OCI-LY3 (cell line): ENCODE results near the gene MACROD2.
A peak's percentile ranks its signal among the peaks of the same experiment; 100 is the strongest.

Source experiments
- H2AFZ ChIP-seq: fragments of 200-600, 300-600 bp; shearing (Covaris generic); 2 replicates; pipeline ENCODE4 v1.6.0; 2014; ENCODE audit warnings: antibody characterized with exemption, low read depth, low read length
- H3K27ac ChIP-seq: fragments of 200-600, 300-600 bp; sonication (generic); 2 replicates; pipeline ENCODE4 v1.5.1; 2014; ENCODE audit warnings: mild to moderate bottlenecking, low read length, moderate library complexity, mixed read lengths
- H3K27me3 ChIP-seq: fragments of 200-600, 300-600 bp; sonication (generic); 2 replicates; pipeline ENCODE4 v1.6.1; 2014; ENCODE audit warnings: low read depth, low read length, mixed read lengths
- H3K36me3 ChIP-seq: fragments of 200-600, 300-600 bp; sonication (generic); replicated peaks from 2 replicates; pipeline ENCODE3; 2014; ENCODE audit warnings: low read depth, low read length, mixed read lengths
- H3K4me1 ChIP-seq: fragments of 300-600, 200-600 bp; sonication (generic); 2 replicates; pipeline ENCODE4 v1.6.1; 2014; ENCODE audit warnings: low read length, mixed read lengths
- H3K4me2 ChIP-seq: fragments of 200-600, 300-600 bp; sonication (generic); 2 replicates; pipeline ENCODE4 v1.6.1; 2014; ENCODE audit warnings: low read length, mixed read lengths
- H3K4me3 ChIP-seq: fragments of 300-600, 200-600 bp; sonication (generic); 2 replicates; pipeline ENCODE4 v1.5.1; 2014; ENCODE audit warnings: antibody characterized with exemption, mild to moderate bottlenecking, low read length, moderate library complexity
- H3K79me2 ChIP-seq: fragments of 300-600, 200-600 bp; shearing (Covaris generic); 2 replicates; pipeline ENCODE4 v1.6.1; 2014; ENCODE audit warnings: mild to moderate bottlenecking, low read length, mixed read lengths
- H3K9ac ChIP-seq: fragments of 300-600, 200-600 bp; shearing (Covaris generic); 2 replicates; pipeline ENCODE4 v1.6.0; 2014; ENCODE audit warnings: mild to moderate bottlenecking, low read length, moderate library complexity
- H3K9me3 ChIP-seq: fragments of 200-600, 300-600 bp; shearing (Covaris generic); 2 replicates; pipeline ENCODE4 v1.6.1; 2014; ENCODE audit warnings: low read length, mixed read lengths; ENCODE audit not compliant: insufficient read depth
- H4K20me1 ChIP-seq: fragments of 200-600, 300-600 bp; sonication (generic); 2 replicates; pipeline ENCODE4 v1.6.1; 2016; ENCODE audit warnings: low read length, mixed read lengths; ENCODE audit not compliant: insufficient read depth
- CTCF ChIP-seq: fragments of 200-600, 300-600 bp; sonication (generic); IDR thresholded peaks from 2 replicates; pipeline ENCODE4 v1.5.1; 2014; ENCODE audit warnings: antibody characterized with exemption, low read length, low read depth
- EZH2phosphoT487 ChIP-seq: fragments of 200-600 bp; shearing (Covaris generic); IDR thresholded peaks from 2 replicates; pipeline ENCODE4 v1.6.1; 2018; ENCODE audit warnings: antibody characterized with exemption, mixed run types, low read depth

The MACROD2 gene

DNA sequence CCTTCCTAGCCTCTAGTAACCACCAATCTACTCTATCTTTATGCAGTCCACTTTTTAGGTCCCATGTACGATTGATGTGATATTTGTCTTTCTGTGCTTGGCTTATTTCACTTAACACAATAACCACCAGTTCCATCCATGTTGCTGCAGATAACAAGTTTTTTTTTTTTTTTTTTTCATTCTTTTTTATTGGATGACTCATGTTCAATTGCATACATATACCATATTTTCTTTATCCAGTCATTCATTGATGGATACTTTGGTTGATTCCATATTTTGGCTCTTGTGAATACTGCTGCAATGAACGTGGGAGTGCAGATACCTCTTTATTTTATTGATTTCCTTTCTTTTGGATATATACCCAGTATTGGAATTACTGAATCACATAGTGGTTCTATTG lies 942.5 kb downstream of the MACROD2 start:
- Histone ChIP-seq H3K36me3 (no peaks in the 10 kb centered on the region), H3K79me2 (no peaks in the 10 kb centered on the region), H3K4me2 (no peak overlapping the region), H4K20me1 (no peaks in the 10 kb centered on the region), H3K9me3 (no peaks in the 10 kb centered on the region; the same call in 1 of the 2 replicates), H3K9ac (no peak overlapping the region), H3K4me1 (no peaks in the 10 kb centered on the region), H3K27ac (no peak overlapping the region), H3K27me3 (peaks cover under 1% of the 10 kb centered on the region; the same call in 1 of the 2 replicates), H3K4me3 (no peak overlapping the region), H2AFZ (no peak overlapping the region)
- TF ChIP-seq EZH2phosphoT487 = no peak
- no peak for TF ChIP-seq CTCF

GRCh38 chr20:14947536-14947935 lies 952.2 kb downstream of the MACROD2 start:
- H3K4me1 ChIP-seq = peaks cover 25% of the 10 kb centered on the region
- peaks cover 24% of the 10 kb centered on the region for H3K27me3 ChIP-seq
- H3K9ac ChIP-seq = no peak overlapping the region
- TF ChIP-seq EZH2phosphoT487 (no peak), CTCF (no peak)
- no peaks in the 10 kb centered on the region for H4K20me1 ChIP-seq
- H3K79me2 ChIP-seq = no peaks in the 10 kb centered on the region
- no peaks in the 10 kb centered on the region for H3K9me3 ChIP-seq
- no peak overlapping the region for H3K4me3 ChIP-seq
- no peak overlapping the region for H3K4me2 ChIP-seq
- H3K27ac ChIP-seq = no peak overlapping the region
- H3K36me3 ChIP-seq = no peaks in the 10 kb centered on the region
- H2AFZ ChIP-seq = no peak overlapping the region

DNA sequence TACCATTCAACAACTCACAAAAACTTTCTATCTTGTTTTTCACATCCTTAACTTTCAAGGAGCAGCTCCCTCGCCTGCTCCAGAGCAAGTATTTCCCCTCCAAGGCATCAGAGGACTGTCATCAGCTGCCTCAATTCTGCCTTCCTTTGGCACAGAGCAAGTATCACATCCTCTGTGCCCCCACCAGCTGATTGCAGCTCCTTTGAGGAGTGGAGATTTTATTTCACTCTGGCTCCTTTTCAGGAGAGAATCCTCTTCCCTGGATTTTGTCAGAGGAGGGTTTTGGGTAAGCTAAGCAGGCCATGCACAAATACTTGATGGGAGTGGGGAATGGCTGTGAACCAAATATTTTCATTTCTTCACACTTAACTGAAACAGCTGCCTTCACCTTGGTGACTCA lies 952.6 kb downstream of the MACROD2 start:
- H3K27me3 ChIP-seq = peaks cover 23% of the 10 kb centered on the region
- no peaks in the 10 kb centered on the region for H4K20me1 ChIP-seq
- H3K79me2 ChIP-seq = no peaks in the 10 kb centered on the region
- H3K27ac ChIP-seq = no peak overlapping the region
- no peak overlapping the region for H3K4me3 ChIP-seq
- H3K36me3 ChIP-seq = no peaks in the 10 kb centered on the region
- no peak overlapping the region for H3K9ac ChIP-seq
- no peak for TF ChIP-seq CTCF
- TF ChIP-seq EZH2phosphoT487 = no peak
- no peaks in the 10 kb centered on the region for H3K9me3 ChIP-seq
- H3K4me2 ChIP-seq = no peak overlapping the region
- H3K4me1 ChIP-seq = peaks cover 25% of the 10 kb centered on the region
- no peak overlapping the region for H2AFZ ChIP-seq

DNA sequence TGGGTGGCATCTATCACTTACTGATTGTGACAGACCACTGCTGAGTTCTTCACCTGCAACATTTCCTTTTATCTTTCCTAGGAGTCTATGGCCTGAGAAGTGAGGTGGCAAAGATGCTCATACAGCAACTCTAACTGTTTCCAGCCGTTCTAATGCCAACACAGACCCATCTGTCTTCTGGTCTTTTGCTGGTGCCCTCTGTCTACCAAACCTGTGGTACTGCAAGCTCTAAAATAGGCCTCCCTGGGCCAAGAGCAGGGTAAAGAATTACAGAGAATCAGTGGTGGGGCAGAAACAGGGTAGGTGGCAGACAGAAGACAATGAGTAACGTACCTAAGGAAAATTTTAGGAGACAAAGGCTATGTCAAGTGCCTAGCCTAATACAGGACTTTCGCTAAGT lies 953.1 kb downstream of the MACROD2 start:
- Histone ChIP-seq H3K79me2 (no peaks in the 10 kb centered on the region), H3K4me1 (peaks cover 25% of the 10 kb centered on the region), H3K4me2 (no peak overlapping the region), H3K4me3 (no peak overlapping the region), H3K9ac (no peak overlapping the region), H2AFZ (no peak overlapping the region), H3K36me3 (no peaks in the 10 kb centered on the region), H4K20me1 (no peaks in the 10 kb centered on the region), H3K9me3 (no peaks in the 10 kb centered on the region), H3K27me3 (peaks cover 20% of the 10 kb centered on the region), H3K27ac (no peak overlapping the region)
- TF ChIP-seq CTCF (peak; percentile 76), EZH2phosphoT487 (no peak)
